K562 (cell line): ENCODE results near the gene ARHGDIA. TPM values are rescaled to one million over a fixed set of nuclear protein-coding genes. Genes with fewer than 3 reads are reported as not detected.

Source experiments
- GABPA ChIP-seq: fragments of 200-800 bp; sonication (Bioruptor generic); conservative IDR thresholded peaks from 2 replicates; pipeline ENCODE4 v1.6.1; 2016; ENCODE audit warnings: low read depth, missing genetic modification characterization, missing compliant biosample characterization
- ZBTB7A ChIP-seq: IDR thresholded peaks from 2 replicates; pipeline ENCODE4 v1.6.1; 2011; ENCODE audit warnings: low read depth, mild to moderate bottlenecking, low read length, moderate library complexity, borderline replicate concordance; ENCODE audit not compliant: control insufficient read depth
- polyA plus RNA-seq, 8 experiments: library from polyadenylated mRNA; depleted of rRNA in 4 of 8; stranded (reverse) in 5 of 8; unstranded in 3 of 8; fragments of >200 nt; fragmentation: Nextera tagmentation in 2 of 8; fragmentation: Illumina TruSeq in 1 of 8; extraction: Ambion mirVana in 2 of 8; extraction: Trizol in 1 of 8; gene quantifications; 2 replicates each; pipeline versions ENCODE4 v1.2.1 to v1.2.3, GENCODE V29; 2011 to 2014; ENCODE audit warnings: inconsistent platforms in 1 of 8, missing spikeins in 1 of 8
- total RNA-seq, 7 experiments: library from RNA; depleted of rRNA in 6 of 7; stranded (reverse); fragments of >200 nt in 6 of 7; fragmentation: Illumina TruSeq in 2 of 7; extraction: Trizol in 2 of 7; gene quantifications; 2 replicates each; pipeline versions ENCODE4 v1.2.1 to v1.2.3, GENCODE V29; 2011 to 2021; ENCODE audit warnings: low replicate concordance in 1 of 7
- TF ChIP-seq, protein P1 (sequence below): fragments of 250-450 bp; sonication (Bioruptor Pico); IDR thresholded peaks from 2 replicates; pipeline ENCODE4 v1.4.0; 2020

Gene ARHGDIA
- total and polyA plus RNA-seq, 9 of the 15 experiments (the other 6 are each of a cell fraction or from before 2014, with no cell fraction given) = 9.6 to 340 (median 97.6) TPM

DNA sequence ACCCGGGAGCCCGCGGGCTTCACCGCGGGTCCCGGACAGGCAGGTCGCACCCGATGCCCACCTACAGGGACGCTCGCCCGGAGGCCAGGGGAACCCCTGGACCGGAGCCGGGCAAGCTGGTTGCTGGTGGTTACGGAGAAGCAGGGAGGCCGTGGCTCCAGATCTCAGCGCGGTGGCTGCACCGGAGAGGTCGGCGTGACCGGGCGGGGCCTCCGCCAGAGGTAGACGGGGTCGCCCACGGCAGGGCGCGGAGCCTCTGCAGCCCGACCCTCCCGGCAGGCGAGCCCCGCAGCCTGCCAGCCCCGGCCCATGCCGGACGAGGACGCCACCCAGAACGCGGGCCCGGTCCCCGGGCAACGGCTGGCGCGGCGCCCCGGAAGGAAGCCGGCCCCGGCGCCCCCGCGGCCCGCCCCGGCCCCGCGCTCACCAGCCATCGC is 39.7 kb upstream of the ARHGDIA start (continued):
- TF ChIP-seq, protein P1, sequence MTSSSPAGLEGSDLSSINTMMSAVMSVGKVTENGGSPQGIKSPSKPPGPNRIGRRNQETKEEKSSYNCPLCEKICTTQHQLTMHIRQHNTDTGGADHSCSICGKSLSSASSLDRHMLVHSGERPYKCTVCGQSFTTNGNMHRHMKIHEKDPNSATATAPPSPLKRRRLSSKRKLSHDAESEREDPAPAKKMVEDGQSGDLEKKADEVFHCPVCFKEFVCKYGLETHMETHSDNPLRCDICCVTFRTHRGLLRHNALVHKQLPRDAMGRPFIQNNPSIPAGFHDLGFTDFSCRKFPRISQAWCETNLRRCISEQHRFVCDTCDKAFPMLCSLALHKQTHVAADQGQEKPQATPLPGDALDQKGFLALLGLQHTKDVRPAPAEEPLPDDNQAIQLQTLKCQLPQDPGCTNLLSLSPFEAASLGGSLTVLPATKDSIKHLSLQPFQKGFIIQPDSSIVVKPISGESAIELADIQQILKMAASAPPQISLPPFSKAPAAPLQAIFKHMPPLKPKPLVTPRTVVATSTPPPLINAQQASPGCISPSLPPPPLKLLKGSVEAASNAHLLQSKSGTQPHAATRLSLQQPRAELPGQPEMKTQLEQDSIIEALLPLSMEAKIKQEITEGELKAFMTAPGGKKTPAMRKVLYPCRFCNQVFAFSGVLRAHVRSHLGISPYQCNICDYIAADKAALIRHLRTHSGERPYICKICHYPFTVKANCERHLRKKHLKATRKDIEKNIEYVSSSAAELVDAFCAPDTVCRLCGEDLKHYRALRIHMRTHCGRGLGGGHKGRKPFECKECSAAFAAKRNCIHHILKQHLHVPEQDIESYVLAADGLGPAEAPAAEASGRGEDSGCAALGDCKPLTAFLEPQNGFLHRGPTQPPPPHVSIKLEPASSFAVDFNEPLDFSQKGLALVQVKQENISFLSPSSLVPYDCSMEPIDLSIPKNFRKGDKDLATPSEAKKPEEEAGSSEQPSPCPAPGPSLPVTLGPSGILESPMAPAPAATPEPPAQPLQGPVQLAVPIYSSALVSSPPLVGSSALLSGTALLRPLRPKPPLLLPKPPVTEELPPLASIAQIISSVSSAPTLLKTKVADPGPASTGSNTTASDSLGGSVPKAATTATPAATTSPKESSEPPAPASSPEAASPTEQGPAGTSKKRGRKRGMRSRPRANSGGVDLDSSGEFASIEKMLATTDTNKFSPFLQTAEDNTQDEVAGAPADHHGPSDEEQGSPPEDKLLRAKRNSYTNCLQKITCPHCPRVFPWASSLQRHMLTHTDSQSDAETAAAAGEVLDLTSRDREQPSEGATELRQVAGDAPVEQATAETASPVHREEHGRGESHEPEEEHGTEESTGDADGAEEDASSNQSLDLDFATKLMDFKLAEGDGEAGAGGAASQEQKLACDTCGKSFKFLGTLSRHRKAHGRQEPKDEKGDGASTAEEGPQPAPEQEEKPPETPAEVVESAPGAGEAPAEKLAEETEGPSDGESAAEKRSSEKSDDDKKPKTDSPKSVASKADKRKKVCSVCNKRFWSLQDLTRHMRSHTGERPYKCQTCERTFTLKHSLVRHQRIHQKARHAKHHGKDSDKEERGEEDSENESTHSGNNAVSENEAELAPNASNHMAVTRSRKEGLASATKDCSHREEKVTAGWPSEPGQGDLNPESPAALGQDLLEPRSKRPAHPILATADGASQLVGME (CRISPR knock-in tag) = no peak
- TF ChIP-seq GABPA (tag) = no peak
- TF ChIP-seq ZBTB7A = peak; percentile 14; the same call in 1 of the 2 replicates
- TF ChIP-seq, all 486 proteins: peak for 19
